ENCODE results near the gene SPRR4.
"Not testable (repeated sequence)": the region's sequence is repeated elsewhere in the genome, so short reads cannot be mapped to it uniquely, and the experiment has no call there.

The SPRR4 gene

DNA sequence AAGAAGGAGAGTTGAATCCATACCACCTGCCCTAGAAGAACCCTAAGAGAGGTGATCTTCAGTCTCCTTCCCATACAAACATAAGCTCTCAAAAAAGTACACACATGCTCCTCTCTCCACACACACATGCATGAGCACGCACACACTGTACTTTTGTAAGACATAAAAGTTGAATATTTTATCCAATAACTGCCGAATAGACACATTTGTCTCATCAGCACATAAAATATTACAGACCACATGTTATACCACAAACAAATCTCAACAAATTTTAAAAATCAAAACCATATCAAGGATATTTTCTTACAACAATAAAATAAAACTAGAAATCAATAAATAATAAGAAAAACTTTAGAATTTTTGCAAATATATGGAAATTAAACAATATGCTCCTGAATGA is 16.1 kb downstream of the SPRR4 start:
- Histone ChIP-seq H3K27me3 (replicated peaks; ENCODE audit: control insufficient read depth, insufficient read depth, low read length) (peaks cover 3% of the 10 kb centered on the region), H3K9me3 (ENCODE audit: control insufficient read depth, low read length) (no peaks in the 10 kb centered on the region), H3K9ac (ENCODE audit: low read length) (no peak overlapping the region), H3K4me3 (ENCODE audit: low read length) (no peak overlapping the region), H3K4me1 (ENCODE audit: control insufficient read depth, insufficient read depth, low read length) (no peaks in the 10 kb centered on the region), H3K36me3 (ENCODE audit: control insufficient read depth, insufficient read depth, low read length, severe bottlenecking) (no peaks in the 10 kb centered on the region)
- no peak for DNase-seq (ENCODE audit: low read depth)

DNA sequence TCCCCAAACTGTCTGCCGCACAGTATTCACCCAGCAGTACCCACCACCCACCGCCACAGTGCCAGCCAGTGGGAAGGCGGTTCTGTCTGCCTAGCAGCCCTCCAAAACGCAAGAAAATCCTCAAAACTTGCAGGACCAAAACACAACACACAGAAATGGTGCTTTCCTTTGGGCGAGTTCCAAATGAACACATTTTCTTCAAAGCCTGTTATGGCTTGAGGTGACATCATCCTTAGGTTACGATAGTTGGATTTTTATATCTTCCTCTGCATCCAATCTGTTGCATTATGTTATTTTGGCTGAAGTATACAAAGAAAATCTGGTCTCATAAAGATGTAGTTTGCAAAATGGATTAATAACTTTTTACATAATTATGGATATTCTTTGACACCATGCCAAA is 22.7 kb downstream of the SPRR4 start:
- no peak for DNase-seq (ENCODE audit: low read depth)
- Histone ChIP-seq H3K9ac (ENCODE audit: low read length) (no peak overlapping the region), H3K4me3 (ENCODE audit: low read length) (no peak overlapping the region), H3K27me3 (replicated peaks; ENCODE audit: control insufficient read depth, insufficient read depth, low read length) (peaks cover 4% of the 10 kb centered on the region), H3K9me3 (ENCODE audit: control insufficient read depth, low read length) (no peaks in the 10 kb centered on the region), H3K4me1 (ENCODE audit: control insufficient read depth, insufficient read depth, low read length) (no peaks in the 10 kb centered on the region), H3K36me3 (ENCODE audit: control insufficient read depth, insufficient read depth, low read length, severe bottlenecking) (no peaks in the 10 kb centered on the region)

DNA sequence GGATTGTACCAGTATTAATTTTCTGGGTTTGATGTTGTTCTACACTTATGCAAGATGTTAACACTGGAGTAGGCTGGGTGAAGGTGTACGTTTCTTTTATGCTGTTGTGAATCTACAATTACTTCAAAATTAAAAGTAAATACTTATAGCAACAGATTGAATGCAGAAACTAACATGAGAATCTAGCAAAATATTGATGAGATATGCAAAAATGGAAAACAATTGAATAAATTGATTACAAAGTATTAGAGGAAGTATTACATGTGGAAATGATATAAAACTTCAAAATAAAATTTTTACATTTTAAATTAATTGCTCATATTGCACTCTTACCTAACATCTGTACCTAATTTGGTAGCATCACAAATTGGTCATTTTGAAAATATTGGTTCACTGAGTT is 25.4 kb downstream of the SPRR4 start:
- H3K36me3 ChIP-seq (ENCODE audit: control insufficient read depth, insufficient read depth, low read length, severe bottlenecking), result no peaks in the 10 kb centered on the region
- no peaks in the 10 kb centered on the region for H3K4me1 ChIP-seq (ENCODE audit: control insufficient read depth, insufficient read depth, low read length)
- no peaks in the 10 kb centered on the region for H3K9me3 ChIP-seq (ENCODE audit: control insufficient read depth, low read length)
- H3K4me3 ChIP-seq (ENCODE audit: low read length), result no peak overlapping the region
- H3K27me3 ChIP-seq (replicated peaks; ENCODE audit: control insufficient read depth, insufficient read depth, low read length), result peaks cover 8% of the 10 kb centered on the region
- H3K9ac ChIP-seq (ENCODE audit: low read length), result no peak overlapping the region
- no peak for DNase-seq (ENCODE audit: low read depth)

DNA sequence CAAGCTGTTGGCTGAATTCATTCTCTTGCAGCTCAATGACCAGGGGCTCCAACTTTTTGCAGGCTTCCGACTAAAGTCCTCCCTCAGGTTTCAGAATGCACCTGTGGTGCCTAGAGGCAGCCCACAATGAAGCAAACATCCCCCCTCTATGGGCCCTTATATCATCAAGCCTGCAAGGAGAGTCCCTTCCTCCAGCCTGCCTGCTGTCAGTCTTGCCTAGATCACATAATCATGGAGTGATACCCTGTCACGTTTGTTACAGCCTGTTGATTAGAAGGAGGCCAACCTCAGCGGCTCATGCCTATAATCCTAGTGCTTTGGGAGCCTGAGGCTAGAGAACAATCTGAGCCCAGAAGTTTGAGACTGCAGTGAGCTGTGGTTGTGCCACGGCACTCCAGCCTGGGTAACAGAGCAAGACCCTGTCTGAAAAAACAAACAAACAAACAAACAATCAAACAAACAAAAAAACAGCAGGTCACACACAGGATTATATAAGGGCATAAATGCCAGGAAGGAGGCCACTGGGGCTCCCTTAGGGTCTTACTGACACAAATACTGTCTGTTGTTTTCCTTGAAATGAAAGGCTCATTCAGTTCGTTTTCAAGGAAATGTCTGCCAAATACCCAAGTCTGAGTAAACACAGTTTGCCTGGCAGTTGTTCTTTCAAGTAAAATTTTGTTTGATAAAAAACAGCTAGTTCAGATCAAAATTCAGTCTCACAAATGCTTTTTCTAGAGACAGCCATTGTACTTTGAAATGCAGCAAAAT is 26.4 kb downstream of the SPRR4 start:
- no peaks in the 10 kb centered on the region for H3K36me3 ChIP-seq (ENCODE audit: control insufficient read depth, insufficient read depth, low read length, severe bottlenecking)
- H3K9me3 ChIP-seq (ENCODE audit: control insufficient read depth, low read length), result no peaks in the 10 kb centered on the region
- H3K27me3 ChIP-seq (replicated peaks; ENCODE audit: control insufficient read depth, insufficient read depth, low read length), result peaks cover 8% of the 10 kb centered on the region
- no peak overlapping the region for H3K4me3 ChIP-seq (ENCODE audit: low read length)
- H3K9ac ChIP-seq (ENCODE audit: low read length), result no peak overlapping the region
- H3K4me1 ChIP-seq (ENCODE audit: control insufficient read depth, insufficient read depth, low read length), result no peaks in the 10 kb centered on the region
- DNase-seq (ENCODE audit: low read depth), result no peak

DNA sequence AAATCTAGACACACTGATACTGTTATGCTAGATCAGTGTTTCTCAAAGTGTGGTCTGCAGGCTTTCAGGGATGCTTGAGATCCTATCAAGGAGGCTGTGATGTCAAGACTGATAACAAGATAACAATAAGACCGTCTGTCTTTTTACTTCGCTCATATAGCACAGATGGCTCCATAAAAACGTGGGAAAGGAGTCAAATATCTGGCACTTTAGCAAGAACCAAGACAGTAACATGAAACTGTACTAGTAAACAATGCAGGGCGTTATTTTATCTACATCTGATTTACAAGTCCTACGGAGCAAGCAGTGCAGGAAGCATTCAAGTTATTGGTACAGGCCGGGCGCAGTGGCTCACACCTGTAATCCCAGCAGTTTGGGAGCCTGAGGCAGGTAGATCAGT is 27.5 kb downstream of the SPRR4 start:
- Histone ChIP-seq H3K36me3 (ENCODE audit: control insufficient read depth, insufficient read depth, low read length, severe bottlenecking) (no peaks in the 10 kb centered on the region), H3K9me3 (ENCODE audit: control insufficient read depth, low read length) (no peaks in the 10 kb centered on the region), H3K4me1 (ENCODE audit: control insufficient read depth, insufficient read depth, low read length) (no peaks in the 10 kb centered on the region), H3K4me3 (ENCODE audit: low read length) (no peak overlapping the region), H3K27me3 (replicated peaks; ENCODE audit: control insufficient read depth, insufficient read depth, low read length) (peaks cover 8% of the 10 kb centered on the region), H3K9ac (ENCODE audit: low read length) (no peak overlapping the region)
- no peak for DNase-seq (ENCODE audit: low read depth)

DNA sequence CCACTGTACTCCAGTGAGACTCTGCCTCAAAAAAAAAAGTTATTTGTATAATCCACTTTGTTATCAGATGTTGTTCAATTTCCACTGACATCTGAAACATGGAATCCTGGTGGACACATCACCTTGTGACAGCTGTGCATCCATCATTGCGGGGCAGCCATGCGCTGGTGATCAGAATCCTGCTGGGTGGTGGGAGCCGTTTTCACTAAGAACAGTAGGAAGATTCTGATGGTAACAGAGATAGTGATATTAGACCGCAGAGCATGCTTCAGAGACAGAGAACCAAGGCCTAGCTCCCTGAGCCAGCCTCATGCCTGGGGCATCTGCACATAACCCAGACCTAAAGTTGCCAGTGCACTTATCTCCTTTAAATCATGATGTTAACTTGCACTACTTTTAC is 28.0 kb downstream of the SPRR4 start:
- no peak overlapping the region for H3K9ac ChIP-seq (ENCODE audit: low read length)
- no peak overlapping the region for H3K4me3 ChIP-seq (ENCODE audit: low read length)
- no peak for DNase-seq (ENCODE audit: low read depth)
- H3K27me3 ChIP-seq (replicated peaks; ENCODE audit: control insufficient read depth, insufficient read depth, low read length), result peaks cover 8% of the 10 kb centered on the region
- H3K36me3 ChIP-seq (ENCODE audit: control insufficient read depth, insufficient read depth, low read length, severe bottlenecking), result no peaks in the 10 kb centered on the region
- H3K9me3 ChIP-seq (ENCODE audit: control insufficient read depth, low read length), result no peaks in the 10 kb centered on the region
- H3K4me1 ChIP-seq (ENCODE audit: control insufficient read depth, insufficient read depth, low read length), result no peaks in the 10 kb centered on the region

DNA sequence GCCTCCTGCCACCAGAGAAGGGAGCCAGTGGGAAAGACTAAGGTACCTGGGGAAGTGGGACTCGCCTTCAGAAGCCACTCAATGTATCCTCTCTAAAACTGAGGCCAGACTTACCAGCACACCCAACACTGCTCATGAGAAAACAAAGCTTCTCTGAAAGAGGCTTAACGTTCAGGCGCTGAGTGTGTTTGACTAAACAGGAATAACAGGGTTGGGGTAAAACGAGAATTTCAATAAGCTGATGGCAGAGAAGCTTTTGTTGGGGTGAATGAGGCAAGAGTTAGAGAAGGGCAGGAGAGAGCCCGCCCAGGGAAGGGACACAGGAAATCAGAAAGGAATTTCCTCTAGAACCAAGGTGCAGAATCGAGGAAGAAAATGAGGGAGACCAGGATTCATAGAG is 29.4 kb downstream of the SPRR4 start:
- H3K36me3 ChIP-seq (ENCODE audit: control insufficient read depth, insufficient read depth, low read length, severe bottlenecking), result no peaks in the 10 kb centered on the region
- H3K4me3 ChIP-seq (ENCODE audit: low read length), result no peak overlapping the region
- H3K9ac ChIP-seq (ENCODE audit: low read length), result no peak overlapping the region
- H3K4me1 ChIP-seq (ENCODE audit: control insufficient read depth, insufficient read depth, low read length), result no peaks in the 10 kb centered on the region
- H3K9me3 ChIP-seq (ENCODE audit: control insufficient read depth, low read length), result no peaks in the 10 kb centered on the region
- peaks cover 8% of the 10 kb centered on the region for H3K27me3 ChIP-seq (replicated peaks; ENCODE audit: control insufficient read depth, insufficient read depth, low read length)
- no peak for DNase-seq (ENCODE audit: low read depth)

DNA sequence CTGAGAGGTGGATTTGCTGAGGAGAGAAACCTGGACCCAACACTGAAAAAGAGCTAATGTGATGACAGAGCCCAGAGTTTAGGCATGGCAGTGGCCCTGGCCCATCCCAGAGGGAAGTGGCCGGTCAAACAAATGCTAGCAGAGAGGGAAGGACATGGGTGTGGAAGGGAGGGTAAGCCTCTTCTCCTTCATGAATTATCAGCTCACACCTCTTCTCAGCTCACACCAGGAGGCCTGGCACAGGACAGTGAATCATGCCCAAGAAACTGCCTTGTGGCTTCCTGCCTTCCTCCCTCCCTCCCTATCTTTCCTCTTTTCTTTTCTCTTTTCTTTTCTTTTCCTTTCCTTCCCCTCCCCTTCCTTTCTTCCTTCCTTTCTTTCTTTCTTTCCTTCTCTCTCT is 29.8 kb downstream of the SPRR4 start:
- Histone ChIP-seq H3K9me3 (ENCODE audit: control insufficient read depth, low read length) (no peaks in the 10 kb centered on the region), H3K9ac (ENCODE audit: low read length) (no peak overlapping the region), H3K36me3 (ENCODE audit: control insufficient read depth, insufficient read depth, low read length, severe bottlenecking) (no peaks in the 10 kb centered on the region), H3K4me1 (ENCODE audit: control insufficient read depth, insufficient read depth, low read length) (no peaks in the 10 kb centered on the region), H3K27me3 (replicated peaks; ENCODE audit: control insufficient read depth, insufficient read depth, low read length) (peaks cover 8% of the 10 kb centered on the region), H3K4me3 (ENCODE audit: low read length) (no peak overlapping the region)
- no peak for DNase-seq (ENCODE audit: low read depth)

DNA sequence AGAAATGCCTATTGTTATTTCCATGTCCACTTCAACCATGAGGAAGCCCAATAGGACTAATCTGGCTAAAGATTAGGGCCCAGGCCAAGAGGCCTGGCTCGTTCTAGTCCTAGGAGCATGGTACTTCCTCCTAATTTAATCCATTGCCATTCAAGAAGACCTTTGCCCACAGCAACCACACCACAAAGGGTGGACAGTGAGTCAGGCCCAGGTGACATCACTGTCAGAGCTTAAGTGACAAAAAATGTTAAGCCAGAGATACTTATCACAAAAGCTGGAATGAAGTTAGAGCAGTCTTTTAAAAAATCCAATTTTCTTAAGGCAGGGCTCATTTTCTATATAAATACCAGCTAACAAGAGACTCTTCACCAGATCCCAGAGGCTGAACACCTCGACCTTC is 30.9 kb downstream of the SPRR4 start, which contains the start of gene SPRR3:
Gene SPRR3 (plus strand): TSS at position 368 of the 400 bp plus-strand sequence. CDS start 1,272 bp downstream, outside the sequence.
- peaks cover 8% of the 10 kb centered on the region for H3K27me3 ChIP-seq (replicated peaks; ENCODE audit: control insufficient read depth, insufficient read depth, low read length)
- H3K4me3 ChIP-seq (ENCODE audit: low read length), result no peak within 1 kb of the TSS
- no peaks in the 10 kb centered on the region for H3K9me3 ChIP-seq (ENCODE audit: control insufficient read depth, low read length)
- H3K9ac ChIP-seq (ENCODE audit: low read length), result no peak within 1 kb of the TSS
- no peaks in the 10 kb centered on the region for H3K4me1 ChIP-seq (ENCODE audit: control insufficient read depth, insufficient read depth, low read length)
- no peaks in the 10 kb centered on the region for H3K36me3 ChIP-seq (ENCODE audit: control insufficient read depth, insufficient read depth, low read length, severe bottlenecking)
- DNase-seq (ENCODE audit: low read depth), result no peak

DNA sequence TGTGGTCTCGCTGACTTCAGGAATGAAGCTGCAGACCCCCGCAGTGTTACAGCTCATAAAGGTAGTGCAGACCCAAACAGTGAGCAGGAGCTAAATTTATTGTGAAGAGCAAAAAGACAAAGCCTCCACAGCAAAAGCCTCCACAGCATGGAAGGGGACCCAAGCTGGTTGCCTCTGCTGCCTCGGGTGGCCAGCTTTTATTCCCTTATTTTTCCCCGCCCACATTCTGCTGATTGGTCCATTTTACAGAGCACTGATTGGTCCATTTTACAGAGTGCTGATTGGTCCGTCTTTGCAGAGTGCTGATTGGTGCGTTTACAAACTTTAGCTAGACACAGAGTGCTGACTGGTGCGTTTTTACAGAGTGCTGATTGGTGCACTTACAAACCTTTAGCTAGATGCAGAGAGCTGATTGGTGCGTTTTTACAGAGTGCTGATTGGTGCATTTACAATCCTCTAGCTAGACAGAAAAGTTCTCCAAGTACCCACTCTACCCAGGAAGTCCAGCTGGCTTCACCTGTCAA is 40.8 kb downstream of the SPRR4 start:
- not testable (repeated sequence) for H3K9me3 ChIP-seq (ENCODE audit: control insufficient read depth, low read length); H3K4me3 ChIP-seq (ENCODE audit: low read length); DNase-seq (ENCODE audit: low read depth); H3K9ac ChIP-seq (ENCODE audit: low read length); H3K4me1 ChIP-seq (ENCODE audit: control insufficient read depth, insufficient read depth, low read length); H3K36me3 ChIP-seq (ENCODE audit: control insufficient read depth, insufficient read depth, low read length, severe bottlenecking); H3K27me3 ChIP-seq (replicated peaks; ENCODE audit: control insufficient read depth, insufficient read depth, low read length)

DNA sequence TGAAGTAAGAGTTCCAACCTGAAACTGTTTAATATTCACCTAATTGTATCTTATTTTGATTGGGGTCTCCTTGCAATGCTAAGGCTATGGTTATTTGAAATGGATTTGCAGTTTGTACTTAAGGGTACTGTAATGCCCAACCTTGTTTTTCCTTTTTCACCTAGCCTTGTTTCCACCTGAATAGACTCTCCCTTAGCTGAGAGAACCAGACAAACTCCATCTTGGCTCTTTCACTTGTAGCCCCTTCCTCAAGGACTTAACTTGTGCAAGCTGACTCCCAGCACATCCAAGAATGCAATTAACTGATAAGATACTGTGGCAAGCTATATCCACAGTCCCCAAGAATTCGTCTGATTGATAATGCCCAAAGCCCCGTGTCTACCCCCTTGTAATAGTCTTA is 51.4 kb downstream of the SPRR4 start:
- DNase-seq (ENCODE audit: low read depth); H3K9ac ChIP-seq (ENCODE audit: low read length); H3K27me3 ChIP-seq (replicated peaks; ENCODE audit: control insufficient read depth, insufficient read depth, low read length); H3K4me3 ChIP-seq (ENCODE audit: low read length); H3K9me3 ChIP-seq (ENCODE audit: control insufficient read depth, low read length); H3K36me3 ChIP-seq (ENCODE audit: control insufficient read depth, insufficient read depth, low read length, severe bottlenecking); H3K4me1 ChIP-seq (ENCODE audit: control insufficient read depth, insufficient read depth, low read length): not testable (repeated sequence)
